ENCODE measurements around the gene IFT20.

DNA sequence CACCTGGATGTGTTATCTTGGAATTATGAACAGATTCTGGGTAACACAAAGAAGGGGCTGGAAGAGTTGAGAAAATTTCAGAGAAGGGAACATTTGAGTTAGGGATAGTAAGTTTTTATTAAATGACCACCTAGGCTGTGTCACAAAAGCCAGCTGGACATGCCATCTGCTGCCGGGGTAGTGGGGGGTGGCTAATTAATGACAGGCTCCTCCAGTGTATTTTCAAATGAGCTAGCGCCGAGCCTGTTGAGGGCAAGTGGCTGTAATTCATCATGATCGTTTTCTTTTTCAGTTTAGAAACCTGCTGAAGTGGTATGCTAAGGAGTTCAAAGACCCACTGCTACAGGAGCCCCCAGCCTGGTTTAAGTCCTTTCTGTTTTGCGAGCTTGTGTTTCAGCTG is 10.1 kb downstream of the IFT20 start:
- TF ChIP-seq, protein P1, sequence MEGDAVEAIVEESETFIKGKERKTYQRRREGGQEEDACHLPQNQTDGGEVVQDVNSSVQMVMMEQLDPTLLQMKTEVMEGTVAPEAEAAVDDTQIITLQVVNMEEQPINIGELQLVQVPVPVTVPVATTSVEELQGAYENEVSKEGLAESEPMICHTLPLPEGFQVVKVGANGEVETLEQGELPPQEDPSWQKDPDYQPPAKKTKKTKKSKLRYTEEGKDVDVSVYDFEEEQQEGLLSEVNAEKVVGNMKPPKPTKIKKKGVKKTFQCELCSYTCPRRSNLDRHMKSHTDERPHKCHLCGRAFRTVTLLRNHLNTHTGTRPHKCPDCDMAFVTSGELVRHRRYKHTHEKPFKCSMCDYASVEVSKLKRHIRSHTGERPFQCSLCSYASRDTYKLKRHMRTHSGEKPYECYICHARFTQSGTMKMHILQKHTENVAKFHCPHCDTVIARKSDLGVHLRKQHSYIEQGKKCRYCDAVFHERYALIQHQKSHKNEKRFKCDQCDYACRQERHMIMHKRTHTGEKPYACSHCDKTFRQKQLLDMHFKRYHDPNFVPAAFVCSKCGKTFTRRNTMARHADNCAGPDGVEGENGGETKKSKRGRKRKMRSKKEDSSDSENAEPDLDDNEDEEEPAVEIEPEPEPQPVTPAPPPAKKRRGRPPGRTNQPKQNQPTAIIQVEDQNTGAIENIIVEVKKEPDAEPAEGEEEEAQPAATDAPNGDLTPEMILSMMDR (IDR thresholded peaks at IDR 0.05 in 8 of 11, conservative IDR thresholded peaks at IDR 0.05 in 3 of 11) = no peak
- TF ChIP-seq POLR2A (IDR thresholded peaks at IDR 0.05) = no peak
- no peak for TF ChIP-seq POLR2AphosphoS5 (IDR thresholded peaks at IDR 0.05)
